Measurements from ENCODE around the gene ULBP1.
"Not testable (repeated sequence)": the region's sequence is repeated elsewhere in the genome, so short reads cannot be mapped to it uniquely, and the experiment has no call there.

ULBP1 gene

DNA sequence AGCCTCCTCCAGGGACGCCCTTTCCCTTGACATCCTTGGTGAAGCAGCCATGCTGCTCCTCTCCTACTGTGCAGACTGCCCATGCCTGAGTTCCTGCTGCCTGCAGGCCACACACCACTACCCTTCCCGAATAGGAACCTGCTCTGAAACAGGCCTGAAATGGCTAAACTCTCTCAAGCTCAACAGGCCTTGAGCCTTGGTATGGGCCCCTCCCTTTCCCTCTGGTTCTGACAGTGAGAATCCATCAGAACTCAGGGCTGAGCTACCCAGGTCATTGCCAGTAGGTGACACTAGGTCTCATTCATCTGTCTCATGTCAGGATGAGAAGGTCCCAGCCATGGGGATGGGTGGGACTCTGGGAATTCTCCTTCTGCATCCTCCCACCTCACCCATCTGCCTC lies 35.9 kb downstream of the ULBP1 start:
- DNase-seq (ENCODE audit: extremely low read depth, low read depth) = no peak
- TF ChIP-seq, protein P1, sequence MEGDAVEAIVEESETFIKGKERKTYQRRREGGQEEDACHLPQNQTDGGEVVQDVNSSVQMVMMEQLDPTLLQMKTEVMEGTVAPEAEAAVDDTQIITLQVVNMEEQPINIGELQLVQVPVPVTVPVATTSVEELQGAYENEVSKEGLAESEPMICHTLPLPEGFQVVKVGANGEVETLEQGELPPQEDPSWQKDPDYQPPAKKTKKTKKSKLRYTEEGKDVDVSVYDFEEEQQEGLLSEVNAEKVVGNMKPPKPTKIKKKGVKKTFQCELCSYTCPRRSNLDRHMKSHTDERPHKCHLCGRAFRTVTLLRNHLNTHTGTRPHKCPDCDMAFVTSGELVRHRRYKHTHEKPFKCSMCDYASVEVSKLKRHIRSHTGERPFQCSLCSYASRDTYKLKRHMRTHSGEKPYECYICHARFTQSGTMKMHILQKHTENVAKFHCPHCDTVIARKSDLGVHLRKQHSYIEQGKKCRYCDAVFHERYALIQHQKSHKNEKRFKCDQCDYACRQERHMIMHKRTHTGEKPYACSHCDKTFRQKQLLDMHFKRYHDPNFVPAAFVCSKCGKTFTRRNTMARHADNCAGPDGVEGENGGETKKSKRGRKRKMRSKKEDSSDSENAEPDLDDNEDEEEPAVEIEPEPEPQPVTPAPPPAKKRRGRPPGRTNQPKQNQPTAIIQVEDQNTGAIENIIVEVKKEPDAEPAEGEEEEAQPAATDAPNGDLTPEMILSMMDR (IDR thresholded peaks at IDR 0.05; ENCODE audit: low read depth, low read length, missing control alignments) = no peak
- H3K4me3 ChIP-seq (replicated peaks; ENCODE audit: low read depth, low read length) = no peak overlapping the region

DNA sequence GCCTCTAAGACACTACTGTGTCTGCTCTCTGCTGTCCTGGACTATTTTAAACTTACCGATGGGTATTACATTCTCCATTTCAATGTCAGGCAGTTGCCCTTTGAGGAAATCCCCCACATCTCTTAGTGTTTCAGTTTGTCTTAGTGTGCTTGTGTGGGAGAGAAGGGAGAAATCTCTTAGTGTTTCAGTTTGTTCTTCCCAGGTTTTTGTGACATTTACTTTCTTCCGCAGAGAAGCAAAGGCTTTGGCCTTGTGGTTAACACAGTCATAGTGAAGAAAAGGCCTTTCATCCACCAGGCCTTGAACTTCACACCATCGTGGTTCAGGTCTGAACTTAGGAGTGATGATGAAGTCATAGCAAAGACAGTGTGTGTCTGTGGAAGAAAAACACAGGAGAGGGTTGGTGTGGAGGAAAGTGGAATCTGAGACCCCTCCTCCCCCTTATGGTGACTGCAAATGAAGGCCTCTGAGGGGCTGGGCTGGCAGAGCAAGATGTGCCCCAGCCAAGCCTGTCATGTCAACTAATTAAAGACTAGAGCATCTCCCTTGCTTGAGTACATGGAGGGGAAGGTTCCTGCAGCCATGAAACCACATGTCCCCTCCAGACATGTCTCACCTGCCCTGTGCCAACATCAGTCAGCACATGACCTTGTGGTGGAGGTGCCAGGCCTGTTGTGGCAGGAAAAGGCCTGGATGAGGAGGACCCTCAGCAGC lies 37.7 kb downstream of the ULBP1 start:
- TF ChIP-seq, protein P1 (IDR thresholded peaks at IDR 0.05; ENCODE audit: low read depth, low read length, missing control alignments) = no peak
- H3K4me3 ChIP-seq (replicated peaks; ENCODE audit: low read depth, low read length) = no peak overlapping the region
- no peak for DNase-seq (ENCODE audit: extremely low read depth, low read depth)

DNA sequence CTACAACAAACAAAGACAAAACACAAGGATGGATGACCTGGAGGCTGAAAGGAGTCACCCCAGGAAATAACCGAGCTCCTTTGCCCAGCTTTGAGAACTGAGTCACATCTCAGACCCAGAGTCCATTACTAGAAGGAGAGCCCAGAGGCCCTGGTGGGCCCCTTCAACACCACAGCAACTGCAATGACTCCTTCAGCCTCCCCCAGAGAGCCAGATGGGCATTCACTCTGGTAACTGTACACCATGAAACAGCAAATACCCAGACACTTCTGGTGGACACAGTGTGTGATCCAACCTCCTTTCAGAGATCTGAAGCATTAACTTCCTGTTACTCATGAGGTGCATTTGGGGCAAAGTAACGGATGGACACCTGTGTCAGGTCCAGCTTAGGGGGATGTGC lies 39.0 kb downstream of the ULBP1 start:
- no peak overlapping the region for H3K4me3 ChIP-seq (replicated peaks; ENCODE audit: low read depth, low read length)
- TF ChIP-seq, protein P1 (IDR thresholded peaks at IDR 0.05; ENCODE audit: low read depth, low read length, missing control alignments) = no peak
- no peak for DNase-seq (ENCODE audit: extremely low read depth, low read depth)

DNA sequence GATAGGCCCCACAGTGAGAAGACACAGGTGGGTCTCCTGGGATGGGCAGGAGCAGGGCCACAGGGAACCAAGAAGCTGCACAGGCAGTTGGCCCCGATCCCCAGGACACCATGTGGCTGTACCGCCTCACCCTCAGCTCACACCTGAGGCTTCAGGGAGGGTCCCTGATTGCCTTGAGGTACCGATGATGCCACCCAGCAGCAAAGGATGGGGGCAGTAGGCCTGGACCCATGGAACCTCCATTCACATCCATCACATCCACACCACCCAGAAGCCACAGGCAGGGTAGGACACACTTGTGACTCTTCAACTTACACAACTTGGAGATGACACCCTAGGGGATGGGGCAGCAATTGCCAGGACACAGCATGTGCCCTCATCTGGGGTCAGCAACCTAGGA lies 39.9 kb downstream of the ULBP1 start:
- not testable (repeated sequence) for DNase-seq (ENCODE audit: extremely low read depth, low read depth); H3K4me3 ChIP-seq (replicated peaks; ENCODE audit: low read depth, low read length)

DNA sequence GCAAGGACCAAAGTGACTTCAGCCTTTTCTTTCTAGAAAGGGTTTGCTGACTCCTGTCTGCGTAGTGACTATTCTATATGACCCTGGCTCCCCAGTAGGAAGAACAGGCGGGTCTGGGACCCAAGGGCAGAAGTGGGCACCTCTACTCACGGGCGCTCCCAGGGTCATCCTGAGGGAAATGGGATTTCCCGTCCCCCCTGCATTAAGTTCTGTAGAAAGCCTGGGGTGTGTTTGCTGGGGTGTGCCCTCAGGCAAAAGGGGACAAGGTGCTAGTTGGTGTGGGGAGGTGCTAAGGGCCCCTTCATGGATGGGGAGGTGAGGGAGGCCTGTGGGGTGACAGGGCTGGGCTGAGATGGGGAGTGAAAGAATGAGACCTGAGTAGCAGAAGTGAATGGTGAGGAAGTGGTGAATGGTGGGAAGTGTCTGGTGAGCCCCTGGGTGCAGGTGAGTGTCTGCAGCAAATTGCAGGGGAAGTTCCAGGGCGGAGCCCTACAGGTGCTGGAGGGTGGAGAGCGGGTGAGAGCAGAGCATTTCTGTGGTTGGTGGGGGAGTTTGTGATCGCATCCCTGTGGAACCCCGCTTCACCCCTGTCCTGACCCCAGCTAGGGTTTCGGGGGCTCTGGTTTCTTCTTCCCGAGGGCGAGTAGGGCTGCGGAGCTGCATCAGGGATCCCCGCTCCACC lies 40.5 kb downstream of the ULBP1 start:
- H3K4me3 ChIP-seq (replicated peaks; ENCODE audit: low read depth, low read length) = peak overlapping the region; percentile 50
- no peak for DNase-seq (ENCODE audit: extremely low read depth, low read depth)
- TF ChIP-seq, protein P1 (IDR thresholded peaks at IDR 0.05; ENCODE audit: low read depth, low read length, missing control alignments) = no peak

DNA sequence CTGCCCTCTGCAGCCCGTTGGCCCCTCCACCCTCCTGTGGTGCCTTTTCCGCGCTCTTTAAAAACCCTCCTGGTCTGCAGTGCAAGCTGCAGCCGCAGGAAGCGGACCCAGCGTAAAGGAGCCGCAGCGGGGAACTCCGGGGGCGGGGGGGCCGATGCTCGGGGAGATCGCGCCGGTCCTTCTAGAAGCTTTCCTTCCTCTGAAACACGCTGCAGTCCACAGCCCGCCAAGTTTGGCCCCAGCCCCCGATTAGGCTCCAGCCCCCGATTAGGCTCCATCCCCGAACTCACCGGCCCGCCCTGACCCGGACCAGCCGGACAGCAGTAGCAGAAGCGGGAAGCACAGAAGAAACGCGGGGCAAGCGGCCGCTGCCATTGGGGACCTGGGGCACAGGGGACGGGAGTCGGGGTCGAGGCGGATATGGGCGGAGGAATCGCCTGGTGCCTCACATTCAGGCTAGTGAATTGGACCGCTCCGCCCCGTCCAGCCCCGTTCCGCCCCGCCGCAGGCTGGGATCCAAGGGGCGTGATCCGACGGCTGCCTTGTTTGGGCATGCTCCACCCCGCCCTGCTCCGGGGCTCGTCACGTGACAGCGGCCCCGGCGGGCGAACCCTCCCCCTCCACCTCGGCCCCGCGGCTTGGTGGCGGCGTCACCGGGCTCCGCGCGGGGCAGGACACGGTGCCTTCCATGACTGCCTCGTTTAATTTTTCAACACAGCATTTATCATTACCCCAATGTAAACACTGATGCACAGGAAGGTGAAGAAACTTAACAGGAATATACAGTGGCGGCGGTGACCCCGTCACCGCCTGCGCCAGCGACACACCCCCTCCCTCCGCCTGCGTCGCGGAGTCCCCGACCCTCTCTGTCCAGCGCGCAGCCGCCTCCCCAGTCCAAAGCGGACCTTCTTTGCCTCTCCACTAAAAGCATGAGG lies 41.3 kb downstream of the ULBP1 start:
- peak; percentile 53 for DNase-seq (ENCODE audit: extremely low read depth, low read depth)
- TF ChIP-seq, protein P1 (IDR thresholded peaks at IDR 0.05; ENCODE audit: low read depth, low read length, missing control alignments) = no peak
- peak overlapping the region; percentile 50 for H3K4me3 ChIP-seq (replicated peaks; ENCODE audit: low read depth, low read length)

Data from HFF-Myc (cell line).